ENCODE results near the gene SHF.

- TF ChIP-seq EZH2 (IDR thresholded peaks at IDR 0.05) (no peak), POLR2AphosphoS5 (IDR thresholded peaks at IDR 0.05; ENCODE audit: borderline replicate concordance, low read depth, low read length) (no peak)
Observed at GRCh38 chr15:45128971-45129639, 58.7 kb downstream of the SHF start.
